Activated CD4-positive, CD25-positive, alpha-beta regulatory T cell treated with anti-CD3 and anti-CD28 coated beads, Interleukin-2, amount 50 U/mL, for 24 hours (primary cell): Measurements from ENCODE around the gene FUT6.
"Not testable (repeated sequence)": the region's sequence is repeated elsewhere in the genome, so short reads cannot be mapped to it uniquely, and the experiment has no call there.

ENCODE experiments used
- ATAC-seq, 2 donors: fragments of 150-1000 bp; cut with Tn5 transposase; one replicate each; pipeline ENCODE4 v1.10.0; 2021; ENCODE audit warnings: mild to moderate bottlenecking in 1 of 2, moderate library complexity in 1 of 2

FUT6 gene

GRCh38 chr19:5784581-5785147 lies 54.8 kb downstream of the FUT6 start, which contains the start of gene PRR22:
PRR22 (minus strand) TSS chr19:5784746; CDS start chr19:5784660, 86 bp downstream.
- ATAC-seq = no peak

GRCh38 chr19:5782945-5783919 lies 56.3 kb downstream of the FUT6 start:
- ATAC-seq = no peak

GRCh38 chr19:5782322-5782721 lies 57.2 kb downstream of the FUT6 start:
- no peak for ATAC-seq

- ATAC-seq = not testable (repeated sequence)
Measured at GRCh38 chr19:5780916-5781315, 58.6 kb downstream of the FUT6 start.
